RPMI8226 (cell line): ENCODE measurements around the gene NR4A3.

Source experiments
- DNase-seq: peaks from one replicate; pipeline ENCODE4 v3.0.0-alpha.2; 2015

Gene NR4A3

GRCh38 chr9:99816392-99816791, 5.3 kb upstream of the NR4A3 start:
- DNase-seq: no peak

- no peak for DNase-seq
Observed at GRCh38 chr9:99818500-99818899, 3.2 kb upstream of the NR4A3 start.

DNA sequence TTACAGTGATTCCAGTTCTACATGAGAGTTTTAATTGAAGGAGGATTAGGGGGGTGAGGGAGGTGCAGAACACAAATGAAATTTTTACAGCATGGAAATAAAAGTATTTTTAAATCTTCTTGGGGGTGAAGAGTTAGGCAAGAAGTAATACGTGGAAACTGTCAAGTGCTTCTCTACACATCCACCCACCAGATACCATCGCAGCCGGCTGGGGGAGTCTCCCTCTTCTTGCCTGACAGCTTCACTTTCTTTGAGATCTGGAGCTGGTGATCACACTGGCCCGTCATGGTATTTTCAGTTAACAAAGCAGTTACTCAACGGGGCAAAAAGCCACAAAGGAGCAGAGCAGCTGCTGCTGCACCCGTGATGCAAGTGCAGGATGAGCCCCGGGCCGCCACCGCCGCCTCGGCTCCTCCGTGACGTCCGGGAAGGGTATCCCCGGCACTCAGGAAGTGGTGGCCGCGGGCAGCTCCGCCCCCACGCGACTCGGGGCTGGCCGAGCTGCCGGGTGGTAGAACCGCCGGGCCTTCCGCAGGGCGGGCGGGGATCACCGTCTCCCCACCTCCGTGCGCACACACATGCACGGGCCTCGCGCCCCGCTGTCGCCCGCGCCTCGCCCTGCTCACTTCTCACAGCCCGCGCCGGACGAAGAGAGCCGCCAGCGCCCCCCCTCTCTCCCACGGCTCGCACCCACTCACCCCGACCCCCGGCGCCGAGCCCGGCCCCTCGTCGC, 2.4 kb upstream of the NR4A3 start:
- peak; percentile 86 for DNase-seq

DNA sequence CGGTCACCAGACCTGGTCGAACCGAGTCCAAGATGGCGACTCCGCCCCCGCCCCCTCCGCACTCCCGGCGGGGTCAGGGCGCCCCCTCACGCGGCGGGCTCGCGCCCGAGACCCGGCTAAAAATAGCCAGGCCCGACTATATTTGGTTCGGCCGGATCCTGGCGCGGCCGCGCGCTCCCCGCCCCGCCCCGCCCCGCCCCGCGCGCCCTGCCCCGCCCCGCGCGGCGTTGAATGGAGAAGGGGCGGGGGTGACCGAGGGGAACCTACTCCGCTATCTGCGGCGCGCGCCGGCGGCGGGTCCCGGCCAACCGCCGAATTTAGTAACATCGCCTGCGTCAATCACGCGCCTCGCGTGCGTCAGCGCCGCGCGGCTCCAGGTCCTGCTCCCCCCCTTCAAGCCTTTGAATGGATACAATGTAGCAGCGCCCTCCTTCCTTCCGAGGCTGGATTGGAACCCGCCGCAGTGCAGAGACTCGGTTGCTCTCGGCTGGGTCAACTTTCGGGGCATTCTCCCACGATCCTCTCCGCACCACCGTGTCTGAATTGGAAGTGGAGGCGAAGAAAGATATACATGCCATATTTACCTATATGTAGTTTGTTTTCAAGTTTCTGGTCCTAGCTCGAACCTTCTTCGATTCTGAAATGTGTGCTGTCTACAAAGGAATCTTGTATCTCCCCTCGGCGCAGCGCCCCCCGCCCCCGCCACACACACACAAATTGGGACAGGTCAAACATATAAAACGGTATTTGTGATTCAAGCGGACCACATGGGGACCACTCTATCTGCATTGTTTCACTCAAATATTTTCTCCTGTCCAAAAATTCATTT, 1.6 kb upstream of the NR4A3 start:
- peak; percentile 93 for DNase-seq

- DNase-seq: peak; percentile 69
Observed at GRCh38 chr9:99820685-99821395, 845 bp upstream of the NR4A3 start.

DNA sequence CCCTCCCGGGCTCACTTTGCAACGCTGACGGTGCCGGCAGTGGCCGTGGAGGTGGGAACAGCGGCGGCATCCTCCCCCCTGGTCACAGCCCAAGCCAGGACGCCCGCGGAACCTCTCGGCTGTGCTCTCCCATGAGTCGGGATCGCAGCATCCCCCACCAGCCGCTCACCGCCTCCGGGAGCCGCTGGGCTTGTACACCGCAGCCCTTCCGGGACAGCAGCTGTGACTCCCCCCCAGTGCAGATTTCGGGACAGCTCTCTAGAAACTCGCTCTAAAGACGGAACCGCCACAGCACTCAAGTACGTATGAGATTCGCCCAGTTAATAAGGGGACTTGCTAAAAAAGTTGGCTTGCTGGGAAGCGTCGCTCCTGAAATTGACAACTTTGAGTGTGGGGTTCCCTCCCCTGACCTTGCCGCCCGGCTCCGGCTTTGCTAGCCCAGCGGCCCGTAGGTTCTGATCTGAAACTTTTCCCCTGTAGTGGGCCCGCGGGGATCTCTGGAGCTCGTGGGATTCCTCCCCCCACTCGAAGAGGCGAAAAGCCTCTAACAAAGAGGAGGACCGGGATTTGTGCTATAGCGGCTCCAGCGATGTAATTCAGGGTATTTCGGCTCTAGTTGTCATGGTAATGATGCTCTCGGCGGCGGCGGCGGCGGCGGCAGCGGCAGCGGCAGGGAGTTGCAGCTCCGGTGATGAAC, 572 bp downstream of the NR4A3 start:
- DNase-seq: peak; percentile 55

DNA sequence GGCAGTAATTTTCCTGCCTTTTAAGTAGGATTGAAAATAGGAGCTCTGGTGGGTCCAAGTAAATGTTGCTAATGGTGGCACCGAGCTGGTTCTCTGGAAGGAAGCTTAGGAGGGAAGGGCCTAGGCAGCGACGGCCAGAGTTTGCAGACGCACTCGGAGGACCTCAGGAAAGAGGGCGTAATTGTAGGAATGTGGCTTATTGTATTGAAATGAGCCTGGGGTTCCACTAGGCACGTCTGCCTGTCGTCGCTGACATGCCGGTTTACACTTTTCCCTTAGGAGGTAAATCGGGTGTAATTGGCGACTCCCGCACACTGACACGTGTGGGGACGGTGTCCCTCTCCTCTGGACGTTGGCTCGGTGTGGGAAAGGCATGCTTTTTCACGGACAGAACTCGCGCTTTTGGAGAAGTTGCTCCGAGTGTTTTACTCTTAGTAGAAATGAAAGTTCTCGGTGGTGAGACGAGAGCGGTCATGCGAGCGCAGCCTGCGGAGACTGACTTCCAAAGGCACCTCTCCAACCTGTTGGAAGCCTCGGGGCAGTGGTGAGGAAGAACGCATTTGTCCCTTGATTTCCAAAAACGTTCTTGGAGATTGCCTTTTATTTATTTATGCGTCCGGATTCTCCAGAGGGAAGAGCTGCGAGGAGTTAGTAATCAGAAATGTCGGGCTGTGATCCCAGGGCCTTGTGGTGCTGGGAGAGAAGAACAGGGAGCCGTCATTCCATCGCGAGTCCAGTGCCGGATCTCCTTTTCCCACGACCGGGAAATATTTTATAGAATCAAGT, 1.3 kb downstream of the NR4A3 start:
- peak; percentile 30 for DNase-seq

- DNase-seq: peak; percentile 38
Observed at GRCh38 chr9:99823681-99824377, 2.1 kb downstream of the NR4A3 start.

GRCh38 chr9:99824378-99825171, 2.9 kb downstream of the NR4A3 start:
- peak; percentile 81 for DNase-seq

DNA sequence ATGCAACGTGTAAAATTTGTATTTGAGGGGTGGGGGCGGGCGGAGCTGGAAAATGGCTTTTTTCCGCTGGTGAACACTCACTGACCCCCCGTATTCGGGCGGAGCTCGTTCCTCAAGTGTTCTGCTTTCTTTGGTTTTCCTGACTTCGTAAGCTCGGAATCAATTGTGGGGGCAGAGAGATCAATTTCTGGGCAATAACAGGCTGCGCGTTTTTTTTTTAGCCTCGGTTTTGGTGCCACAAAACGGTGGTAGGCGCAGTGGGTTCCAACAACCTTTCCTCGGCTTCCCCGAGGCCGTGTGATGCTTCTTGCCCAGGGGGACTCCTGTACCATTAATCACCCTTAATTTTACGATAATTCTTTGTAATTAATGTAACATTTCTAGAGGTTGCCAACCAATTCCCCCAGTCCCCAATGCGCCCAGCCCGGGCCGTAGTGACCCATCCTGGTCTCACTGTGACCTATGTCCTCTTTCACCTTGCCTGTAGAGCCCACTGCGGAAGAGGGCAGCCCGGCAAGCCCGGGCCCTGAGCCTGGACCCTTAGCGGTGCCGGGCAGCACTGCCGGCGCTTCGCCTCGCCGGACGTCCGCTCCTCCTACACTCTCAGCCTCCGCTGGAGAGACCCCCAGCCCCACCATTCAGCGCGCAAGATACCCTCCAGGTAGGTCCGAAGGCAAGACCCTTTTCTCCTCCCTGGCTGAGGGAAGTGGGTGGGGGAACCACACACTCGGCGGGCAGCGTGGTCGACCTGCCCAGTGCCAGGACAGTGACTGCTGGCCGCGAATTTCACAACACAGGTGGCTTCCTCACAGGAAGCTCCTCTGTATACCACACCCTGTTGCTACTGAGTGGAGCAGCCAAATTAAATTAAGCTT, 3.7 kb downstream of the NR4A3 start:
- DNase-seq: no peak

DNA sequence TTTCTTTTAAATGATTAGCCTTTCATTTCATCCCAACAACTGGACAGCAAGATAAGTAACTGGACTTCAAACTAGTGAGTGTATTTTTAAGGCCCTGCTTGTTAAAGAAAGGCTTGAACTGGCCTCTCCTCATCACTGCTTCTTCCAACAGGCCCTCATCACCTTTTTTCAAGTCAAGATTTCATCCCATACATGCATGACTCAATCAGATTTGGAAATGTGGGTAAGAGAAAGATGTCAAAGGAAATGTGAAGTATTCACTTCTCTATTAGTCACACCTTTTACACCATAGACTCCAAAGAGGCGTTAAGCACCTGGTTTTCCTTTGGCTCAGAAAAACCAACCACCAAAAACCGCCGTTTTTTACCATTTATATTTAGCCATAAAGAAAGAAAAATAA, 4.9 kb downstream of the NR4A3 start:
- no peak for DNase-seq

- DNase-seq: no peak
Observed at GRCh38 chr9:99827244-99827643, 5.6 kb downstream of the NR4A3 start.

GRCh38 chr9:99828054-99828416, 6.3 kb downstream of the NR4A3 start:
- DNase-seq: no peak

DNA sequence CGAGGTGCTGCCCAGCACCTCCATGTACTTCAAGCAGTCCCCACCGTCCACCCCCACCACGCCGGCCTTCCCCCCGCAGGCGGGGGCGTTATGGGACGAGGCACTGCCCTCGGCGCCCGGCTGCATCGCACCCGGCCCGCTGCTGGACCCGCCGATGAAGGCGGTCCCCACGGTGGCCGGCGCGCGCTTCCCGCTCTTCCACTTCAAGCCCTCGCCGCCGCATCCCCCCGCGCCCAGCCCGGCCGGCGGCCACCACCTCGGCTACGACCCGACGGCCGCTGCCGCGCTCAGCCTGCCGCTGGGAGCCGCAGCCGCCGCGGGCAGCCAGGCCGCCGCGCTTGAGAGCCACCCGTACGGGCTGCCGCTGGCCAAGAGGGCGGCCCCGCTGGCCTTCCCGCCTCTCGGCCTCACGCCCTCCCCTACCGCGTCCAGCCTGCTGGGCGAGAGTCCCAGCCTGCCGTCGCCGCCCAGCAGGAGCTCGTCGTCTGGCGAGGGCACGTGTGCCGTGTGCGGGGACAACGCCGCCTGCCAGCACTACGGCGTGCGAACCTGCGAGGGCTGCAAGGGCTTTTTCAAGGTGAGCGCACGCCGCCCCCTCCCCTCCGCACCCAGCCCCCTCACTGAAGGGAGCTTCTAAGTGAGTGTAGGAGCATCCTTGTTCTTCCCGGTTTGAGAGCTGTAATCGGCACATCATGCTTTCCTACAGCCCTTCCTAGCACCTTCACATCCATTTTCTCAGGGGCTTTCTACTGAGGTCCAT, 6.9 kb downstream of the NR4A3 start:
- no peak for DNase-seq

DNA sequence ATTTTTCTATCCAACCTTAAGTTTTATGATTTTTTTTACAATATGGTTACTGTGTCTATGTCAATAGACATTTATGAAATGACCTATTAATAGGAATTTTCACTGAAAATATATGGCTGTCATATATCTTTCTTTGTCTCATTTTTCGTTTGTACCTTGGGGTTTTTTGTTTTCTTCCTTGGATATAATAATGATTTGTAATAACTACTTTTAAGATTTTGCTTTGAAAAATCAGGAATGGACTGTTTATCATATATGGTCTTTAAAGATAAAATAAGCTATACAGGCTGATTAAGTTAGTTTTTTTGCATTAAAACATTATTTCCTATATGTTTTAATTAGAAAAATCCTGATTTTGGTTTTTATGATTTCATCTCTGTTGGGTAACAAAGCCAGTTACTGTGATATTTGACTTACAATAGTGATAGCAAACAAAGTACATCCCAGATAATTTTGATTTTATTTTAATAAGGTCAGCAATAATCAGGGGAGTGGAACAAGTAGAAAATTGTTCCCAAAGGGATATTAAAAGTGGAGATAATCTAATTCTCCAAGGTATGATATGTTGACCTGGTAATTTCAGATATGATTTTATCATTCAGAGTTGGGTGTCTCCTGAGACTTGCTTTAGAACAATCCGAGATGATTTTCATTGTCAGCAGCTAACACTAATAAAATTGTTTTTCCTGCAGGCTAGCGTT, 10.3 kb downstream of the NR4A3 start:
- no peak for DNase-seq

GRCh38 chr9:99832558-99832864, 10.8 kb downstream of the NR4A3 start:
- DNase-seq: no peak

DNA sequence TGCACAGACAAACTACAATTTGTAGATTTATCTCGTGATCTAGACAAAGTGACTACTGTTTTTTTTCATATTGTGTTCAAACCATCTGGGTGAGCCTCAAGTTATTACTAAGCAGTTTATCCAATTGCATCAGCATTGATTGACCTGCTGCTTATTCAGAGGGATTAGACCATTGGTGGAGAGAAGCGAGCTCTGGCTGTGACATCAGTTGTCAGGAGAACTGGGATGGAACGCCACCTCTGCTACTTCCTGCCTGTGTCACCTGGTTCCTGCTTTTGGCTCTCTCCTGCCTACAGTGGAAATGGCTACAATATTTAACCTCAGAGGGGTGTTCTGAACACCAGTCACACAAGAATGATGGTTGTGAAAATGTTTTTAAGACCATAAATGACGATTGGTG, 12.1 kb downstream of the NR4A3 start:
- no peak for DNase-seq

- DNase-seq: no peak
Observed at GRCh38 chr9:99834474-99834873, 12.8 kb downstream of the NR4A3 start.

- DNase-seq: no peak
Observed at GRCh38 chr9:99835142-99835541, 13.5 kb downstream of the NR4A3 start.
